Stimulated activated CD8-positive, alpha-beta memory T cell treated with anti-CD3 and anti-CD28 coated beads, Interleukin-4, amount 100 ng/mL, for 24 hours (primary cell): ENCODE results near the gene CDH2.

Experiments used
- DNase-seq: peaks from one replicate; pipeline ENCODE4 v3.0.0-alpha.2; 2020; ENCODE audit warnings: low read depth

The CDH2 gene

GRCh38 chr18:28168725-28169124 is 8.2 kb downstream of the CDH2 start:
- no peak for DNase-seq

GRCh38 chr18:28167835-28168349 is 9.0 kb downstream of the CDH2 start:
- no peak for DNase-seq

- DNase-seq = no peak
These were observed 12.0 kb downstream of the CDH2 start for GRCh38 chr18:28164771-28165483.

DNA sequence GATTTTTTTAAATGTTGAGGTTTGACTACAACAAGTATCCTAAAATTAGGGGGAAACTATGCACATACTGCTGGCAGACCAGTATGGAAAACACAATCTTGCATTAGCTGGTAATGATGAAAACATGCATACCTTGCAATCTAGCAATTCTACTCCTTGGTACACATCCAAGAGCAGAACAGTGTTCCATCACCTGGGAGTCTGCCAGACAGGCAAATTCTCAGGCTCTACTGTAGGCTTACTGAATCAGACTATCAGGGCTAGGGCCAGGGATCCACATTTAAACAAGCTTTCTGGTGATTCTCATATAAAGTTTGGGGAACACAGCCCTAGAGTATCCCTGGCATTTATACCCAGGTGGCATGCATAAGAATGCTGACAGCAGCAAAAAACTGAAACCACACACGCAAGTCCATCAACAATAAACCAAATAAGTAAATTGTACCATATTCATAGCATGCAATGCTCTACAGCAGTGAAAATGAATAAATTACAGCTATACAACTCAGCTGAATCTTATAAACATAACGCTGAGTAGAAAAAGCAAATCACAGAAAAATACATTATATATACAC is 13.6 kb downstream of the CDH2 start:
- DNase-seq = no peak

DNA sequence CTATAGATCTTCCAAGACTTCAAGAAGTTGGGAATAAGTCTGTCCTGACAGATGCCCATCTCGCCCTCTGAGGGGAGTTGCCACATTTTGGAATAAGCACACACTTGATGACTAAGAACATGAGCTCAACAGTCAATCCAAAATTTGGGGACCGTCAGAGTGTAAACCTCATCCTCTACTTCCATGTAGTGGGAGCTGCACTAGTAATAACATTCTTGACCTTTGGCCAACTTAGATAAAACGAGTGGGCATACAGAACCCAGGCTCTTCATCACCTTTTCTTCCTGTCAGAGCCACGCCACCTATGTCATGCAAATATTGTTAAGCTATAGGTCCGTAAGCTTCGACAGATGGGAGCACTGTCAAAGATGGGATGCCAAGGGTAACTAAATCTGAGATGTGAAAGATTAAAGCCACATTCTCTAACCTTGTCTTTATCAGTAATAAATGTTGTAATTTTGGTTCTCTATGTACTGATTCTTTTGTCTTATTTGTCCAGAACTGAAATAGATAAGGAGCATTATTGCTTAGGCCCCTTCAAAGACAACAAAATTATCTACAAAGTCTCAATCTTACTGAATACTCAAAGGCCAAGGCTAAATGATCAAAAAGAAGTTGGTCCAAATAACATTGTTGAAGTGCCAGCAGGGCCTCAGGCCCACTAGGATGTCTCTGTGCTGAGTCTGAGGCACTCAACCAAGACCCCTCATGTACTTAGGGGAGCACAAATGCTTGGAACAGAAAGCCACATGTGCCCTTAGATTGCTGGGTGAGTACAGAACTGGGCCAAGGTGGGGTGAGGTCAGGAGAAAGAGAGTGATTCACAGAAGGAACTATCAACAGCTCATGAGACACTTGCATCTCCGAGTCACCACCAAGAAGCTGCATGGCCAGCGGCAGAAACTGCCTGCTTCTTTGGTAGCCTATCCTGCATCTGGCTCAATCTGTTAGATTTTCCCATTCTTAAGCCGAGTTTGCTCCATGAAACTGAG is 15.0 kb downstream of the CDH2 start:
- DNase-seq = no peak

DNA sequence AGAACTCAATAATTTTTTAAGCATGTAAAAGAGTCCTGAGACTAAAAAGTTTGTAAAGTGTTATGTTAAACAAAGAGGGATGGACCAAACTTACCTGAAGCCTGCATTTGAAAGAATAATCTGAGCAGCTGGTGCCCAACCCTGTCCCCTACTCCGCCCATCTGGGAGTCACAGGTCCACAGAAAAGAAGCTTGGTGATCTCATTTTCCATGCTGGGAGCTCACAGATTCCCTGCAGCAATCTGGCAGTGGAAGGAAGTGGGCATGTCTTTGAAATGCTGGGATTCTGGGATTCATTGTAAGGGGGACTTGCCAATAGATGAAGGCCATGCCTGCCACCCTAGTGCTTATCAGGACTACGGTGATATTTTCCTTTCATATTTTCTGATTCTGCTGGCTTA is 17.9 kb downstream of the CDH2 start:
- DNase-seq = no peak

DNA sequence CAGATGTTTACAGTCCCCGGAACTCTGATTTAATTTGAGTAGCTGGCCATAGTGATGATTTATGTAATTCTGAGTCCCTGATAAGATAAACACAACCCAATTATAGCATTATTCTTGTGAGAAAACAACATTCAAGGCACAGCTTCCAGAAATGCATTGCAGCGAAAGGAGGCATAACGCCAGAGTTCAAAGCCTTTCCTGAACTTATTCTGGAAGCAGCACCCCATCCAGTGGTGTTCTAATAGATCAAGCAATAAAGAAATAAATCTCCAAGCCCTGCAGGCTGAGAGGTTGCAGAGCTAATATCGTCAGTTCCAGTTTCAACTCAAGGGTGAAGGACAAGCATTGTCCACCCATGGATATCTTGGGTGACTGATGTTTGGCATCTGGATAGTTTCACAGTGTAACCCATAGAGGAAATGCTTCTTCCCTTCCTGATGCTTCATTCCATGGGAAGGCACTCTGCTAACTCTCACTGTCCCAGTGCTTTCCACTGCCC is 18.8 kb downstream of the CDH2 start:
- no peak for DNase-seq

GRCh38 chr18:28153485-28154065 is 23.4 kb downstream of the CDH2 start:
- DNase-seq = no peak

DNA sequence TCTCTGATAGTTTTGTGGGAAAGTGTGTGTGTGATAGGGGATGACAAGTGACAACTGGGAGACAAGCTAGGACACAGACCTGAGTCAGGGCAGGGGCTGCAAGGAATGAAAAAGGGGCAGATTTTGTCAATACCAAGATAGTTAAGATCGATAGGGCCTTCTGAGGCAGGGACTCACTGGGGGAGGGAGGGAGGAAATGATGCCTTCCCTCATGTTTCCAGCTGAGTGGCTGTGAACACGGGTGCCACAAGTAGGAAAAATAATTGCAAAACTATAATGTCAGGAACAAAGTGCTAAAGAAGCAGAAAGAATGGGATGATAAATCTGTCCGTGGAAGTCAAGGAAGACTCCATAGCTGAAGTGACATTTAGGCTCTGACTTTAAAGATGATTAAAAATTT is 24.2 kb downstream of the CDH2 start:
- DNase-seq = no peak

DNA sequence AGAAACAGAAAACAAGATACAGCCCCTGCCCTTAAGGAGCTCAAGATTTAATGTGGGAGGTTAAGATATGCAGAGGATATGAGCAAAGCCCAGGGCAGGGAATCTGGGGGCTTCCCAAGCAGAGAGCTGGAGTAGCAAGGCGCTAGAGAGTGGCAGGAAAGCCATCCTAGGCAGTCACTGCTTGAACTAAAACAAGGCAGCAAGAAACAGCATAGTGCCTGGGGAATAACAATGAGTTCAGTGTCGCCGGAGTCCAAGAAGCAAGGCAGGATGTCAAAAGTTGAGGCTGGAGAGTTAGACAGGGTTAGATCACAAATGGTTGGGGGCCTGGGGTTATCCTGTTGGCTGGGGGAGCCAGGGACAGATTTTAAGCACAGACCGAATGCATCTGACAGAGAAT is 24.6 kb downstream of the CDH2 start:
- no peak for DNase-seq

- no peak for DNase-seq
These were observed 25.5 kb downstream of the CDH2 start for GRCh38 chr18:28151434-28151833.

GRCh38 chr18:28150925-28151324 is 26.0 kb downstream of the CDH2 start:
- no peak for DNase-seq

- DNase-seq = no peak
These were observed 27.0 kb downstream of the CDH2 start for GRCh38 chr18:28149810-28150420.

- DNase-seq = no peak
These were observed 29.2 kb downstream of the CDH2 start for GRCh38 chr18:28147674-28148171.

GRCh38 chr18:28143725-28144124 is 33.2 kb downstream of the CDH2 start:
- DNase-seq = no peak

GRCh38 chr18:28138816-28139215 is 38.1 kb downstream of the CDH2 start:
- no peak for DNase-seq

DNA sequence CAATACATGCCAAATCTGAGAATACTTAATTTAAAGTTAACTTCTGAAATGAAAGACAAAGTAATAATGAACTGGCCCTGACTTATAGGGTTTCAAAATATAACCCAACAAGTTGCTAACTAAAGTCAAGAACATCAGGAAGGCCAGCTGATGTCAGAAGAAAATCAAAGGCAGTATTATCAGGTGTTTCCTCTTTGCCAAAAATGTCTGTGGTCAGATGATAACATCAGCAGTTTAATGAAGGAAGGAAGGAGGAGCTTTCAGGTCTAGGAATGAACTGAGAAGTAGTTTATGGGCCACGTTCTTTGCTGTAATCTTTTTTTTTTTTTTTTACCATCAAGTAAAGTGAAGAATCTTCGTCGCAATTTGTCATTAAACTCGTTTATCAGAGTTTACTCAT is 40.9 kb downstream of the CDH2 start:
- no peak for DNase-seq

GRCh38 chr18:28134774-28135173 is 42.2 kb downstream of the CDH2 start:
- no peak for DNase-seq

DNA sequence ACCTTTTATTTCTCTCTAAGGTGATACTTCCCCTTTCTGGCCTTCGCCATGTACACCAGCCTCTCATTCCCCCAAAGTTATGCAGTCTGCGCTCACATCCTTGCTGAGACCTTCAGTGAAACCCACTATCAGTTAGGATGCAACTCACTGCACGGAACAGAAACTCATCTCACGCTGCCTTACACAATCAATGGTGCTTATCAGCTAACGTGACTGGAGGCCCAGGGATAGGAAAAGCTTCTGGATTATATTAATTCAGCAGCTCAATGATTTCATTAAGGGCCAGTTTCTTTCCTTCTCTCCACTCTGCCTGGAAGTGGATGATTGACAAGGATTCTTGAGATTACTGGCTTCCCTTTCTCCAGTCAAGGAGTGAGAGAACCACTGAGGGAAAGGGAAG is 44.8 kb downstream of the CDH2 start:
- DNase-seq = no peak

GRCh38 chr18:28128659-28128980 is 48.3 kb downstream of the CDH2 start:
- no peak for DNase-seq

GRCh38 chr18:28127763-28128658 is 48.9 kb downstream of the CDH2 start:
- no peak for DNase-seq
